Measurements from ENCODE around the gene CSHL1. TPM values are rescaled to one million over a fixed set of nuclear protein-coding genes. Genes with fewer than 3 reads are reported as not detected.

CSHL1 gene
- total RNA-seq, 2 donors from 2014 or later: not detected

DNA sequence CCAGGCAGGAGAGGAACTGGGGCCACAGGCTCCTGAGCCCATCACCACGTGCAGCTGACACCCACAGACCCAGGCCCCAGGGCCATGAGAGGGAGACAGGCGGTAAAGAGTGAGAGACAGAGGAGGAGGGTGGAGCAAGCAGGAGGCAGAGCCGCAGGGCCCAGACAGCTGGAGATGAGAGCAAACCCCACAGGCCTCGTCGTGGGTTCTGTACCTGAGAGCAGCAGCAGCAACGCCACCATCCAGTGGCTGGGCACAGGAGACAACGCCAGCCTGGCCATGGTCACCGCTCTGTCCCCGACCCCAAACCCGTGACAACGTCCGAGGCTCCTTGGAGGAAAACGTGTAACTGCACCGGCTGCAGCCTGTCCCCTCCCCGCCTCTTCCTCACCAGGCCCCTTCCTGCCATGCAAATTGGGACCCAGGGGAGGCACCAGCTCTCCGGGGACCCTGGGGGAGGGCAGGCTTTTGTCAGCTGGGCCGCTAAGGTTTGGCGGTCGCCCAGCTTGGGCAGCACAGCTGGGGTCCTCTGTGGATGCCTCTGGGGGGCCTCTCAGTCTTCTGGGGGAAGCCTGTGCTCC, 21.0 kb upstream of the CSHL1 start, which contains the start of gene CD79B:
CD79B (minus strand) TSS at position 351 of the 581 bp plus-strand sequence; CDS start at position 281, 70 bp downstream.
- intact Hi-C loops (cut with DNase I): no loop called here
- H3K4me3 ChIP-seq: no peak within 1 kb of the TSS
- WGBS, 2 donors: 55 to 73% methylated on average over 13 to 19 of the region's 19 CpGs

GRCh38 chr17:63930951-63931575, 20.0 kb upstream of the CSHL1 start:
- Histone ChIP-seq H3K4me1 (no peaks in the 10 kb centered on the region), H3K27me3 (no peaks in the 10 kb centered on the region), H3K36me3 (replicated peaks in 1 of 2; ENCODE audit: insufficient read depth in 1 of 2, low read depth in 2 of 2) (no peaks in the 10 kb centered on the region), H3K4me3 (no peak overlapping the region), H3K27ac (no peak overlapping the region), H3K9me3 (no peaks in the 10 kb centered on the region)
- no peak for TF ChIP-seq POLR2A (IDR thresholded peaks at IDR 0.05)
- TF ChIP-seq CTCF (IDR thresholded peaks at IDR 0.05): no peak
- 60 to 84% methylated on average over 9 to 16 of the region's 16 CpGs for WGBS, 2 donors
- ATAC-seq (peak; percentile 41), DNase-seq (peak in 3 of 4 donors; percentile 37 to 56 (median 42))
- intact Hi-C loops (cut with DNase I): no loop called here

More for the DNA sequence above, 21.0 kb upstream of the CSHL1 start, which contains the start of gene CD79B:
- Histone ChIP-seq H3K4me1 (no peaks in the 10 kb centered on the region), H3K36me3 (replicated peaks in 1 of 2; ENCODE audit: insufficient read depth in 1 of 2, low read depth in 2 of 2) (no peaks in the 10 kb centered on the region), H3K27ac (no peak within 1 kb of the TSS), H3K27me3 (no peaks in the 10 kb centered on the region), H3K9me3 (no peaks in the 10 kb centered on the region)
- DNase-seq (no peak), ATAC-seq (no peak)
- TF ChIP-seq CTCF (IDR thresholded peaks at IDR 0.05): no peak
- TF ChIP-seq POLR2A (IDR thresholded peaks at IDR 0.05): no peak

- Histone ChIP-seq H3K36me3 (replicated peaks in 1 of 2; ENCODE audit: insufficient read depth in 1 of 2, low read depth in 2 of 2) (no peaks in the 10 kb centered on the region), H3K9me3 (no peaks in the 10 kb centered on the region), H3K4me3 (no peak overlapping the region), H3K27ac (no peak overlapping the region), H3K27me3 (no peaks in the 10 kb centered on the region), H3K4me1 (no peaks in the 10 kb centered on the region)
- TF ChIP-seq POLR2A (IDR thresholded peaks at IDR 0.05): no peak
- no peak for TF ChIP-seq CTCF (IDR thresholded peaks at IDR 0.05)
- intact Hi-C loops (cut with DNase I): loop anchor here (10.0 kb wide), 1 partner anchor 355 kb away; no protein-coding TSS in a partner anchor
- ATAC-seq (peak; percentile 25), DNase-seq (peak in 2 of 4 donors; percentile 10 to 22)
- 66 to 84% methylated on average over 10 to 23 of the region's 24 CpGs for WGBS, 2 donors
Measured at GRCh38 chr17:63929860-63930766, 19.1 kb upstream of the CSHL1 start.

GRCh38 chr17:63928966-63929695, 18.1 kb upstream of the CSHL1 start:
- no peak for ATAC-seq
- H3K27me3 ChIP-seq: no peaks in the 10 kb centered on the region
- H3K9me3 ChIP-seq: no peaks in the 10 kb centered on the region
- no peak for TF ChIP-seq POLR2A (IDR thresholded peaks at IDR 0.05)
- no peak for TF ChIP-seq CTCF (IDR thresholded peaks at IDR 0.05)
- intact Hi-C loops (cut with DNase I): loop anchor here (10.0 kb wide), 1 partner anchor 356 kb away; no protein-coding TSS in a partner anchor
- no peaks in the 10 kb centered on the region for H3K36me3 ChIP-seq (replicated peaks in 1 of 2; ENCODE audit: insufficient read depth in 1 of 2, low read depth in 2 of 2)
- H3K4me1 ChIP-seq: no peaks in the 10 kb centered on the region
- DNase-seq: no peak
- 79 to 100% methylated on average over 2 to 10 of the region's 10 CpGs for WGBS, 2 donors
- no peak overlapping the region for H3K27ac ChIP-seq
- H3K4me3 ChIP-seq: no peak overlapping the region
